ENCODE measurements around the gene PIK3C2B.

- TF ChIP-seq CTCF (IDR thresholded peaks at IDR 0.05; ENCODE audit: poor library complexity, severe bottlenecking) (no peak), EZH2 (IDR thresholded peaks at IDR 0.05; ENCODE audit: borderline replicate concordance, insufficient read depth, low read length, poor library complexity, severe bottlenecking) (no peak), SMC3 (conservative IDR thresholded peaks at IDR 0.05; ENCODE audit: poor library complexity) (no peak), EP300 (conservative IDR thresholded peaks at IDR 0.05; ENCODE audit: poor library complexity, severe bottlenecking) (no peak), POLR2AphosphoS5 (IDR thresholded peaks at IDR 0.05) (no peak)
Measured at GRCh38 chr1:204505674-204506200, 11.1 kb upstream of the PIK3C2B start.

Measured in neural cell (in vitro differentiated cells).